Esophagus muscularis mucosa (tissue), 4 donors: ENCODE data around the gene CLN3.

Experiments
- EP300 ChIP-seq: sonication (generic); formaldehyde crosslinking; IDR thresholded peaks from one replicate; pipeline ENCODE4 v1.6.1; 2017; ENCODE audit warnings: antibody characterized with exemption
- POLR2A ChIP-seq: fragments of 450-650 bp; IDR thresholded peaks from one replicate; pipeline ENCODE4 v1.6.1; 2017; ENCODE audit warnings: antibody characterized with exemption, moderate library complexity, mild to moderate bottlenecking, low read depth
- POLR2AphosphoS5 ChIP-seq, 2 donors: sonication (generic); formaldehyde crosslinking; IDR thresholded peaks; one replicate each; pipeline ENCODE4 v1.6.1; 2017; ENCODE audit warnings: antibody characterized with exemption in 2 of 2
- TF ChIP-seq, protein P1 (sequence below), 3 experiments: fragments of 200-600 bp in 2 of 3; fragments of 450-650 bp in 1 of 3; sonication (generic) in 2 of 3; IDR thresholded peaks; one replicate each; pipeline ENCODE4 v1.5.1; 2017 to 2019; ENCODE audit warnings: antibody characterized with exemption in 3 of 3, mild to moderate bottlenecking in 2 of 3, moderate library complexity in 1 of 3

DNA sequence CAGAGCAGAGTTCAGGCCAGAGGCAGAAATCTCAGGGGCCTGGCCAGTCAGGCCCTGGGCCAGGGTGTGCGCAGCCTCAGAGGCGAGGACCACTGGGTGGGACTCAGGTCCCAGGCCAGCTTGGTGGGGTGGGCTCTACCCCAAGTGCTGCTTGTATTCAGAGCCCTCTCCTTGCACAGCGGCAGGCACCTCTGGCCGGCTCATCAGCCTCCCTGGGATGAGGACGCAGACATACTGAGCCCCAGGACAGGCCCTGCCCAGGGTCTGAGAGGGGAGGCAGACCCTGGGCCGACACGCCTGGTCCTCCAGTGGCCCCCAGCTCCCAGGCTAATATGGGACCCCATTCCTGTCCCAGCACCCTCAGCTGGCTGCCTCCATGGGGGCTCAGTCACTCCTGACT, 22.4 kb upstream of the CLN3 start:
- no peak for TF ChIP-seq POLR2A
- TF ChIP-seq, protein P1, sequence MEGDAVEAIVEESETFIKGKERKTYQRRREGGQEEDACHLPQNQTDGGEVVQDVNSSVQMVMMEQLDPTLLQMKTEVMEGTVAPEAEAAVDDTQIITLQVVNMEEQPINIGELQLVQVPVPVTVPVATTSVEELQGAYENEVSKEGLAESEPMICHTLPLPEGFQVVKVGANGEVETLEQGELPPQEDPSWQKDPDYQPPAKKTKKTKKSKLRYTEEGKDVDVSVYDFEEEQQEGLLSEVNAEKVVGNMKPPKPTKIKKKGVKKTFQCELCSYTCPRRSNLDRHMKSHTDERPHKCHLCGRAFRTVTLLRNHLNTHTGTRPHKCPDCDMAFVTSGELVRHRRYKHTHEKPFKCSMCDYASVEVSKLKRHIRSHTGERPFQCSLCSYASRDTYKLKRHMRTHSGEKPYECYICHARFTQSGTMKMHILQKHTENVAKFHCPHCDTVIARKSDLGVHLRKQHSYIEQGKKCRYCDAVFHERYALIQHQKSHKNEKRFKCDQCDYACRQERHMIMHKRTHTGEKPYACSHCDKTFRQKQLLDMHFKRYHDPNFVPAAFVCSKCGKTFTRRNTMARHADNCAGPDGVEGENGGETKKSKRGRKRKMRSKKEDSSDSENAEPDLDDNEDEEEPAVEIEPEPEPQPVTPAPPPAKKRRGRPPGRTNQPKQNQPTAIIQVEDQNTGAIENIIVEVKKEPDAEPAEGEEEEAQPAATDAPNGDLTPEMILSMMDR (IDR thresholded peaks at IDR 0.05): no peak
- TF ChIP-seq POLR2AphosphoS5 (IDR thresholded peaks at IDR 0.05): no peak
- no peak for TF ChIP-seq EP300
